GM13977 (cell line): ENCODE data around the gene RAB11FIP3.
"Not testable (repeated sequence)": the region's sequence is repeated elsewhere in the genome, so short reads cannot be mapped to it uniquely, and the experiment has no call there.

Source experiments
- DNase-seq: peaks from one replicate; pipeline ENCODE4 v3.0.0; 2012; ENCODE audit warnings: low spot score
- in situ Hi-C: fragments of 300-500 bp; cut with MboI; formaldehyde crosslinking; loops from one replicate; pipeline ENCODE4 v1.12.0; 2022; ENCODE audit warnings: low sequenced_read_pairs, low pct_unique_long_range_greater_than_20kb, mixed read lengths, inconsistent platforms; ENCODE audit not compliant: unreplicated experiment
- TF ChIP-seq, protein P1 (sequence below): IDR thresholded peaks from 2 replicates; pipeline ENCODE4 v1.5.1; 2012; ENCODE audit warnings: mild to moderate bottlenecking, control low read depth; ENCODE audit not compliant: insufficient read depth; ENCODE audit errors: extremely low read depth, missing control alignments

The RAB11FIP3 gene

DNA sequence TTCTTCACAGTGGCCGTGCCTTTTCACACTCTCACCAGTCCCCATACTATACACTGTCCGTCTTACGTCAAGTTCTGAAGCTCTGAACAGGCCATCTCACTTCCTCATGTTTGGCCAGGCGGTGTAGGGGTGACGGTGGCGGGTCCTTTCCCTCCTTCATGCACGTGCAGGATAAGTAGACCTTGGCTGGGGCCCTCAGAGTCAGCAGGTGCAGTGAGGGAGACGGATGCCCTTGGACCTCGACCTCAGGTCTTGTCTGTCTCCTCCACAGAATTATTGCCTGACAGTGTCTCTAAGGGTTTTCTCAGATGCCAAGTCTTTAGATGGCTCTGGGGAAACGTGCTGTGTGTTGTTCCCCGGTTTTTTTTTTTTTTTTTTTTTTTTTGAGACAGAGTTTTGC lies 37.6 kb downstream of the RAB11FIP3 start:
- no peak for DNase-seq
- in situ Hi-C loops: no loop called here
- TF ChIP-seq, protein P1, sequence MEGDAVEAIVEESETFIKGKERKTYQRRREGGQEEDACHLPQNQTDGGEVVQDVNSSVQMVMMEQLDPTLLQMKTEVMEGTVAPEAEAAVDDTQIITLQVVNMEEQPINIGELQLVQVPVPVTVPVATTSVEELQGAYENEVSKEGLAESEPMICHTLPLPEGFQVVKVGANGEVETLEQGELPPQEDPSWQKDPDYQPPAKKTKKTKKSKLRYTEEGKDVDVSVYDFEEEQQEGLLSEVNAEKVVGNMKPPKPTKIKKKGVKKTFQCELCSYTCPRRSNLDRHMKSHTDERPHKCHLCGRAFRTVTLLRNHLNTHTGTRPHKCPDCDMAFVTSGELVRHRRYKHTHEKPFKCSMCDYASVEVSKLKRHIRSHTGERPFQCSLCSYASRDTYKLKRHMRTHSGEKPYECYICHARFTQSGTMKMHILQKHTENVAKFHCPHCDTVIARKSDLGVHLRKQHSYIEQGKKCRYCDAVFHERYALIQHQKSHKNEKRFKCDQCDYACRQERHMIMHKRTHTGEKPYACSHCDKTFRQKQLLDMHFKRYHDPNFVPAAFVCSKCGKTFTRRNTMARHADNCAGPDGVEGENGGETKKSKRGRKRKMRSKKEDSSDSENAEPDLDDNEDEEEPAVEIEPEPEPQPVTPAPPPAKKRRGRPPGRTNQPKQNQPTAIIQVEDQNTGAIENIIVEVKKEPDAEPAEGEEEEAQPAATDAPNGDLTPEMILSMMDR: no peak

DNA sequence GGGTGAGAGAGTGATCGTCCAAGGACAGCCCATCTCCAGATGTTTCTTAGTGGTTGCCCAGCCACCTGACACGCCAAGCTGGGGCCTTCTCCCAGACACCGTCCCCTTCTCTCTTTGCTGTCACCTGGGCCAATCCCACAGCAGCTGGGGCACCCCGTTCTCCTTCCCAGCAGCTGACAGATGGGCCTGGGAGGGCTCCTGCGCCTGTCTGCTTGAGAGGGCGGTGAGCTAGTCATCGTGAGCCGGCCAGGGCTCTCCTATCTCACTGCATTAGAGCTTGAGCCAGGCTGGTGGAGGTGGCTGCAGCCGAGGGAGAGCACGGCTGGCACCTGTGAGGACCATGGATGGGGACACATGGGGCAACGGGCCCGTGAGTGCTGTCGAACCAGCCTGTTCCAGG lies 41.2 kb downstream of the RAB11FIP3 start:
- no peak for DNase-seq
- in situ Hi-C loops: no loop called here
- TF ChIP-seq, protein P1: no peak

DNA sequence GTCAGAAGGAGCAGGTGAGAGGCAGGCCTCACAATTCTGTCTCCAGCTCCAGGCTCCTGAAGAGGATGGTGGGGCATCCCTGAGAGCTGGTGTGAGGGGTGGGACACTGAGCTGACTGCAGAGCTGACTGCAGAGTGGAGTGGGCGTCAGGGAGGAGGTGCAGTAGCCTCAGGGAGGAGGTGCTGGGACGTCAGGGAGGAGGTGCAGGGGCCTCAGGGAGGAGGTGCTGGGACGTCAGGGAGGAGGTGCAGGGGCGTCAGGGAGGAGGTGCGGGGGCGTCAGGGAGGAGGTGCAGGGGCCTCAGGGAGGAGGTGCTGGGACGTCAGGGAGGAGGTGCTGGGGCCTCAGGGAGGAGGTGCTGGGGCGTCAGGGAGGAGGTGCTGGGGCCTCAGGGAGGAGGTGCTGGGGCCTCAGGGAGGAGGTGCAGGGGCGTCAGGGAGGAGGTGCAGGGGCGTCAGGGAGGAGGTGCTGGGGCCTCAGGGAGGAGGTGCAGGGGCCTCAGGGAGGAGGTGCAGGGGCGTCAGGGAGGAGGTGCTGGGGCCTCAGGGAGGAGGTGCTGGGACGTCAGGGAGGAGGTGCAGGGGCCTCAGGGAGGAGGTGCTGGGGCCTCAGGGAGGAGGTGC lies 41.9 kb downstream of the RAB11FIP3 start:
- DNase-seq, in situ Hi-C loops: not testable (repeated sequence)

DNA sequence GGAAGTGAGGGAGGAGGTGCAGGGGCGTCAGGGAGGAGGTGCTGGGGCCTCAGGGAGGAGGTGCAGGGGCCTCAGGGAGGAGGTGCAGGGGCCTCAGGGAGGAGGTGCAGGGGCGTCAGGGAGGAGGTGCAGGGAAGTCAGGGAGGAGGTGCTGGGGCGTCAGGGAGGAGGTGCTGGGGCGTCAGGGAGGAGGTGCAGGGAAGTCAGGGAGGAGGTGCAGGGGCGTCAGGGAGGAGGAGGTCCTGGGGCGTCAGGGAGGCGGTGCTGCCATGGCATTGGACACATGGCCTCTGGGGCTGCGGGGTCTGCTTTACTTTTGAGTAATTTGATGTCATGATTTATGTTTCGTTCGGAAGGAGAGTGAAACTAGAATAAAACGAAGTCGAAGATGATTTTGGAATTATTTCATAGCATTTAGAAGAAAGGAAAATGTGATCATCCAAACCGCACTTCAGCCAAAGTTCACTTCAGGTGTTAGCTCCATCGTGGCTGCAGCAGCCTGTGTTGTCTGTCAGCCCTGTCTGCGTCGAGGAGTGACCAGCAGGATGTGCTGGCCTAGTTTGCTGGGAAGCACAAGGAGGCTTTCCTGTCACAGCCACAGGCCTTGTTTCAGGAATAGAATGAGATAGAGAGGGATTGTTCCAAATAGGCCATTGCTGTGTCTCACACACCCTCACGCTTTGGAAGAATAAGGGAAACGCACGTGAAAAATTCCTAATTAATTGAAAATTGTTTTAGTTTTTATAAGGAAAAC lies 42.8 kb downstream of the RAB11FIP3 start:
- in situ Hi-C loops: no loop called here
- TF ChIP-seq, protein P1: no peak
- DNase-seq: no peak

DNA sequence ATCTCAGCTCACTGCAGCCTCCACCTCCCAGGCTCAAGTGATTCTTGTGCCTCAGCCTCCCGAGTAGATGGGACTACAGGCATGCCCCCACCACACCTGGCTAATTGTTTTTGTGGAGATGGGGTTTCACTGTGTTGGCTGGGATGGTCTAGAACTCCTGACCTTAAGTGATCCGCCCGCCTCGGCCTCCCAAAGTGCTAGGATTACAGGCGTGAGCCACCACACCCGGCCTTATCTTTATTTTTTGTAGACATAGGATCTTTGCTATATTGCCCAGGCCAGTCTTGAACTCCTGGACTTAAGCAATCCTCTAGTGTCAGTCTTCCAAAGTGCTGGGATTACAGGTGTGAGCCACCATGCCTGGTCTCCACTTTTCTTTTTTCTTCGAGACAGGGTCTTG lies 44.0 kb downstream of the RAB11FIP3 start:
- DNase-seq, in situ Hi-C loops: not testable (repeated sequence)

DNA sequence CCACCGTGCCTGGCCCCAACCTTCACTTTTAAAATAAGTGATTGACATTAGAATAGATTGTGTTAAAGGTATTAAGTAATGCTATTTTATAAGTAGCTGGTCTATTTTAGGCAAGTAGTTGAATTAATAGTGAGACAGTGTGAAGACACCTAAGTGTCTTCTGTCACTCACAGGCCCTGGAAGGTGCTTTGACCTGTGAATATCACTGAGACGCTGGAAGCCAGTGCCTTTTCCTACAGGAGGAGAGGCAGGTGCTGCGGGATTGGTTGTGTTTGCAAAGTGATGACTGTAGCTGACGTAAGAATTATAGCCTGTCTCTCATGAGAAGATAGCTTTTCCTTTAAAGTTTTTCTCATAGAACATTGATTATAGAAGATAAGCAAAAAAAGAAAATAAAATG lies 45.0 kb downstream of the RAB11FIP3 start:
- no peak for DNase-seq
- in situ Hi-C loops: no loop called here
- TF ChIP-seq, protein P1: no peak

DNA sequence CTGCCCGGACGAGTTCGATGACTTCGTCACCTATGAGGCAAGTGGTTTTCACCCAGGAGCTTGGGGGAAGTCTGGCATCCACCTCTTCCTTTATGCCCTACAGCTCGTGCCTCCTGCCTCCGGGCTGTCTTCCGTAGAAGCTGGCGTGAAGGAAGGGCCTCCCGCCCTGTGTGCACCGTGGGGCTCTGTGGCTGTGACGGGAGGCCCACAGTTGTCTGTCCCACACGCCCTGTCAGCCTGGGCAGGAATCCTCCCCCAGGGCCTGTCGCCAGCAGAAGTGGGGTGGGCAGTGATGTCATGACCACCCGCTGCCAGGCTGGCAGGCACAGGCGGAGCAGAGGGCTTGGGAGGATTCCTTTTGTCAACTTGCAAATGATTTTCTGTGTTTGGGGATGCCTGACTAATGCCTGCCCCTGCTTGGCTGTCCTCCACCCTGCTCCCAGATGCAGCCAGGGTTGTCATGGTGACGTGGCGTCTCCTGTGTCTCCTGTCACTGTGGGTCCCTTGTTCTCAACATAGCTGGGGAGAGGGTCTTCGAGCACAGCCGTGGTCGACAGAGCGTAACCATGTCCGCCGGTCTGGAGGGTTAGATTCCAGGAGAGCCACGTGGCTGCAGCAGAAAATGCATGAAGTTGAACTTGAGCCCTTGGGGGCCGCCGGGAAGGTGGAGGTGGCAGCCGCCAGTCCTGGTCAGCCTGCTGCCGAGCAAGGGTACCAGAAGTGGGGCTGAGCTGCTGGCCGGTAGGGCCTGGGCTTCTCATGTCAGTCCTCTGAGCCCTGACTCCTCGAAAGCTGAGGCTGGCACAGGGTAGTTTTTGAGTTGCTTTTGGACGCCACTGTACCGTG lies 46.1 kb downstream of the RAB11FIP3 start:
- DNase-seq: no peak
- TF ChIP-seq, protein P1: no peak
- in situ Hi-C loops: no loop called here
